DOHH2 (cell line): ENCODE data around the gene EIF3M.

ENCODE experiments used
- CTCF ChIP-seq: fragments of 200-600 bp; sonication (generic); IDR thresholded peaks from one replicate; pipeline ENCODE4 v1.5.1; 2014; ENCODE audit warnings: antibody characterized with exemption, mild to moderate bottlenecking, low read depth, low read length; ENCODE audit not compliant: poor library complexity, severe bottlenecking
- EZH2phosphoT487 ChIP-seq: fragments of 200-600 bp; sonication (generic); IDR thresholded peaks from 2 replicates; pipeline ENCODE4 v1.6.1; 2017; ENCODE audit warnings: borderline replicate concordance, mild to moderate bottlenecking, antibody characterized with exemption, low read length, moderate library complexity, mixed read lengths

GRCh38 chr11:32630844-32631243 lies 47.2 kb downstream of the EIF3M start:
- TF ChIP-seq CTCF: no peak
- TF ChIP-seq EZH2phosphoT487: no peak
